Astrocyte of the cerebellum (primary cell): ENCODE measurements around the gene MYRF.

Source experiments
- DNase-seq: peaks from one replicate; pipeline ENCODE4 v3.0.0-alpha.2; 2011; ENCODE audit warnings: low read depth
- H3K4me3 ChIP-seq: 2 replicates; pipeline ENCODE4 v1.5.1; 2011; ENCODE audit warnings: mild to moderate bottlenecking, low read depth, low read length, moderate library complexity
- CTCF ChIP-seq: IDR thresholded peaks from 2 replicates; pipeline ENCODE4 v1.5.1; 2012; ENCODE audit warnings: low read length, low read depth, moderate library complexity, mild to moderate bottlenecking; ENCODE audit errors: missing control alignments
- in situ Hi-C: cut with HindIII; loops from 2 replicates; pipeline ENCODE4 v1.10.0; 2017; ENCODE audit warnings: low sequenced_read_pairs

The MYRF gene

GRCh38 chr11:61806785-61807184 is 54.3 kb downstream of the MYRF start:
- no peak for DNase-seq
- TF ChIP-seq CTCF = no peak
- in situ Hi-C loops = no loop called here
- H3K4me3 ChIP-seq = no peak overlapping the region

- in situ Hi-C loops = loop anchor here (10.0 kb wide), 2 partner anchors 114 to 294 kb away; no protein-coding TSS in a partner anchor
- H3K4me3 ChIP-seq = no peak overlapping the region
- DNase-seq = no peak
- no peak for TF ChIP-seq CTCF
Observed at GRCh38 chr11:61810671-61811175, 58.3 kb downstream of the MYRF start.

- no peak for TF ChIP-seq CTCF
- no peak overlapping the region for H3K4me3 ChIP-seq
- in situ Hi-C loops = loop anchor here (10.0 kb wide), 2 partner anchors 113 to 293 kb away; no protein-coding TSS in a partner anchor
- DNase-seq = no peak
Observed at GRCh38 chr11:61811831-61812230, 59.4 kb downstream of the MYRF start.

- no peak for TF ChIP-seq CTCF
- H3K4me3 ChIP-seq = no peak overlapping the region
- in situ Hi-C loops = loop anchor here (10.0 kb wide), 2 partner anchors 112 to 292 kb away; no protein-coding TSS in a partner anchor
- DNase-seq = no peak
Observed at GRCh38 chr11:61812736-61813411, 60.4 kb downstream of the MYRF start.

- no peak for TF ChIP-seq CTCF
- no peak for DNase-seq
- in situ Hi-C loops = loop anchor here (10.0 kb wide), 2 partner anchors 110 to 290 kb away; no protein-coding TSS in a partner anchor
Observed at GRCh38 chr11:61814247-61814957, 62.0 kb downstream of the MYRF start.

GRCh38 chr11:61814958-61815789 is 62.7 kb downstream of the MYRF start:
- no peak for TF ChIP-seq CTCF
- peak; percentile 80 for DNase-seq
- H3K4me3 ChIP-seq = peak overlapping the region; percentile 72
- in situ Hi-C loops = loop anchor here (10.0 kb wide), 2 partner anchors 110 to 290 kb away; no protein-coding TSS in a partner anchor

More at GRCh38 chr11:61814247-61814957, 62.0 kb downstream of the MYRF start:
- peak overlapping the region; percentile 72 for H3K4me3 ChIP-seq
